Neural cell (in vitro differentiated cells): ENCODE results near the gene ERP27.

ENCODE experiments used
- CTCF ChIP-seq: fragments of 450-650 bp; IDR thresholded peaks from 2 replicates; pipeline ENCODE4 v1.5.1; 2014; ENCODE audit warnings: antibody characterized with exemption, mild to moderate bottlenecking, moderate library complexity; ENCODE audit not compliant: poor library complexity, severe bottlenecking
- EZH2 ChIP-seq: fragments of 200-600, 300-800 bp; shearing (Covaris generic), sonication (generic); IDR thresholded peaks from 2 replicates; pipeline ENCODE4 v1.6.1; 2014; ENCODE audit warnings: antibody characterized with exemption, low read length, borderline replicate concordance, mild to moderate bottlenecking; ENCODE audit not compliant: insufficient read depth, poor library complexity, severe bottlenecking
- POLR2AphosphoS5 ChIP-seq: IDR thresholded peaks from 2 replicates; pipeline ENCODE4 v1.6.1; 2012
- RAD21 ChIP-seq: fragments of 450-650 bp; conservative IDR thresholded peaks from 2 replicates; pipeline ENCODE4 v1.6.1; 2014; ENCODE audit warnings: antibody characterized with exemption, mild to moderate bottlenecking, moderate library complexity
- TF ChIP-seq, protein P1 (sequence below): IDR thresholded peaks from 2 replicates; pipeline ENCODE4 v1.6.1; 2012; ENCODE audit warnings: borderline replicate concordance

DNA sequence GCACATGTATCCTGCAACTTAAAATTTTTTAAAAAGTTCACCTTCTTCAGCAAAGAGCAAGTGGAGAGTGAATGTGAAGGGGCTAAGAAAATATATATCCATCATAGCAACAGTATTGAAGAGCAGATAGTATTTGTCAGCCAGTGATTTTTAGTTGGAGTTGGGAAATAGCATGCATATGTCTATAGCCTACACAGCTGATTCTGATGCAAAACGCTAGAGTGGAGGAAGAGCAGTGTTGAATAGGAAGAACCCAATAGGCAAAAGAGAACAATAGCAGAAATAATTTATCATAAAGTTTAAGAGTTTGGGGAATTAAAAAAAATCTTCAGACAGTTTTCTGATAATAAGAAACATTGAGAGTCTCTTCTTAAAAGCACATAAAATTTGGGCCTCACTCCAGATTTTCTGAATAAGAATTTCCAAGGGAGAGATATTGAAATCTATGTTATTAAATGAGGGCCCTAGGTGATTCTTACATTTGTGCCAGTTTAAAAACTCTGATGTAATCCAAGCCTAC lies 46.5 kb upstream of the ERP27 start:
- TF ChIP-seq CTCF (no peak), RAD21 (no peak), POLR2AphosphoS5 (no peak), EZH2 (no peak)
- TF ChIP-seq, protein P1, sequence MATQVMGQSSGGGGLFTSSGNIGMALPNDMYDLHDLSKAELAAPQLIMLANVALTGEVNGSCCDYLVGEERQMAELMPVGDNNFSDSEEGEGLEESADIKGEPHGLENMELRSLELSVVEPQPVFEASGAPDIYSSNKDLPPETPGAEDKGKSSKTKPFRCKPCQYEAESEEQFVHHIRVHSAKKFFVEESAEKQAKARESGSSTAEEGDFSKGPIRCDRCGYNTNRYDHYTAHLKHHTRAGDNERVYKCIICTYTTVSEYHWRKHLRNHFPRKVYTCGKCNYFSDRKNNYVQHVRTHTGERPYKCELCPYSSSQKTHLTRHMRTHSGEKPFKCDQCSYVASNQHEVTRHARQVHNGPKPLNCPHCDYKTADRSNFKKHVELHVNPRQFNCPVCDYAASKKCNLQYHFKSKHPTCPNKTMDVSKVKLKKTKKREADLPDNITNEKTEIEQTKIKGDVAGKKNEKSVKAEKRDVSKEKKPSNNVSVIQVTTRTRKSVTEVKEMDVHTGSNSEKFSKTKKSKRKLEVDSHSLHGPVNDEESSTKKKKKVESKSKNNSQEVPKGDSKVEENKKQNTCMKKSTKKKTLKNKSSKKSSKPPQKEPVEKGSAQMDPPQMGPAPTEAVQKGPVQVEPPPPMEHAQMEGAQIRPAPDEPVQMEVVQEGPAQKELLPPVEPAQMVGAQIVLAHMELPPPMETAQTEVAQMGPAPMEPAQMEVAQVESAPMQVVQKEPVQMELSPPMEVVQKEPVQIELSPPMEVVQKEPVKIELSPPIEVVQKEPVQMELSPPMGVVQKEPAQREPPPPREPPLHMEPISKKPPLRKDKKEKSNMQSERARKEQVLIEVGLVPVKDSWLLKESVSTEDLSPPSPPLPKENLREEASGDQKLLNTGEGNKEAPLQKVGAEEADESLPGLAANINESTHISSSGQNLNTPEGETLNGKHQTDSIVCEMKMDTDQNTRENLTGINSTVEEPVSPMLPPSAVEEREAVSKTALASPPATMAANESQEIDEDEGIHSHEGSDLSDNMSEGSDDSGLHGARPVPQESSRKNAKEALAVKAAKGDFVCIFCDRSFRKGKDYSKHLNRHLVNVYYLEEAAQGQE: no peak
